Ishikawa (cell line): ENCODE data around the gene CDK11B.

Source experiments
- CEBPB ChIP-seq: IDR thresholded peaks from 2 replicates; pipeline ENCODE4 v1.6.1; 2012
- CREB1 ChIP-seq: IDR thresholded peaks from 2 replicates; pipeline ENCODE4 v1.6.1; 2012; ENCODE audit warnings: low read depth
- EGR1 ChIP-seq: IDR thresholded peaks from 2 replicates; pipeline ENCODE4 v1.6.1; 2012
- EP300 ChIP-seq: IDR thresholded peaks from 2 replicates; pipeline ENCODE4 v1.6.1; 2012; ENCODE audit warnings: borderline replicate concordance
- FOXM1 ChIP-seq: IDR thresholded peaks from 2 replicates; pipeline ENCODE4 v1.6.1; 2012; ENCODE audit warnings: low read depth, borderline replicate concordance
- MAX ChIP-seq: IDR thresholded peaks from 2 replicates; pipeline ENCODE4 v1.6.1; 2012
- NFIC ChIP-seq: IDR thresholded peaks from 2 replicates; pipeline ENCODE4 v1.6.1; 2012
- RAD21 ChIP-seq: IDR thresholded peaks from 2 replicates; pipeline ENCODE4 v1.6.1; 2012; ENCODE audit warnings: low read depth
- REST ChIP-seq: IDR thresholded peaks from 2 replicates; pipeline ENCODE4 v1.6.1; 2012; ENCODE audit warnings: low read depth, mild to moderate bottlenecking
- TAF1 ChIP-seq: IDR thresholded peaks from 2 replicates; pipeline ENCODE4 v1.6.1; 2012; ENCODE audit warnings: low read depth, mild to moderate bottlenecking
- TCF12 ChIP-seq: IDR thresholded peaks from 2 replicates; pipeline ENCODE4 v1.6.1; 2012; ENCODE audit warnings: low read depth
- TEAD4 ChIP-seq: IDR thresholded peaks from 2 replicates; pipeline ENCODE4 v1.6.1; 2012
- USF1 ChIP-seq: IDR thresholded peaks from 2 replicates; pipeline ENCODE4 v1.6.1; 2012
- YY1 ChIP-seq: IDR thresholded peaks from 2 replicates; pipeline ENCODE4 v1.6.1; 2012; ENCODE audit warnings: low read depth
- ZBTB7A ChIP-seq: IDR thresholded peaks from 2 replicates; pipeline ENCODE4 v1.6.1; 2012; ENCODE audit warnings: low read depth

The CDK11B gene

DNA sequence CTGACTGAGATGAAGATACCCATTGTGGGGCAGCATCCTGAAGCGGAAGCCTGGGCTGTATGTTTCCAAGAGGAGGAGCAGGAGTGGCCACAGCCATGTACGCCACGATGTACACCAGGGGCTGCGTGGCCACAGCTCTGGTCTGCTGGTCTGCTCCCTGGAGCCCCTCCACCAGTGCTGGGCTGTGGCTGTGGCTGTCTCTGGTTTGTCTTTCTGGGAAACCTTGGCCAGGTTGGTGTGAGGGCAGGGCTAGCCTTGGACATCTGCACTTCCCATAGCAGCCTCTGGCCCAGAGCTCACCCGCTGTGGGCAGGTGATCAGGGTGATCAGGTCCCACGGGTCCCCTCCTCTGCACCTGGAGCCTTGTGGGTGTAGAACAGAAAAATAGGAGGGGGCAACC is 40.9 kb downstream of the CDK11B start:
- TF ChIP-seq CEBPB (no peak), YY1 (no peak), RAD21 (no peak), TCF12 (no peak), REST (no peak), CREB1 (no peak), FOXM1 (no peak), NFIC (no peak), ZBTB7A (no peak), EGR1 (no peak), TEAD4 (no peak), USF1 (no peak), MAX (no peak), TAF1 (no peak), EP300 (no peak)

- TF ChIP-seq USF1 (no peak), EP300 (no peak), NFIC (no peak), TEAD4 (no peak), EGR1 (no peak), MAX (no peak), CREB1 (no peak), REST (no peak), TAF1 (no peak), TCF12 (no peak), FOXM1 (no peak), CEBPB (no peak), ZBTB7A (no peak)
Measured at GRCh38 chr1:1617516-1617915, 41.3 kb downstream of the CDK11B start.

- TF ChIP-seq EGR1 = no peak
- TF ChIP-seq YY1 = no peak
- TF ChIP-seq TAF1 = no peak
- TF ChIP-seq MAX = no peak
- no peak for TF ChIP-seq FOXM1
- no peak for TF ChIP-seq EP300
- no peak for TF ChIP-seq TCF12
- no peak for TF ChIP-seq CREB1
- TF ChIP-seq REST = no peak
- no peak for TF ChIP-seq USF1
- TF ChIP-seq NFIC = no peak
- TF ChIP-seq RAD21 = no peak
- no peak for TF ChIP-seq CEBPB
- TF ChIP-seq TEAD4 = no peak
- TF ChIP-seq ZBTB7A = no peak
Measured at GRCh38 chr1:1616838-1617237, 42.0 kb downstream of the CDK11B start.
